ENCODE measurements around the gene DROSHA. TPM values are rescaled to one million over a fixed set of nuclear protein-coding genes. Genes with fewer than 3 reads are reported as not detected.
"Not testable (repeated sequence)": the region's sequence is repeated elsewhere in the genome, so short reads cannot be mapped to it uniquely, and the experiment has no call there.

DROSHA gene
- total RNA-seq, 1 donor from 2014 or later = 74.0 TPM

DNA sequence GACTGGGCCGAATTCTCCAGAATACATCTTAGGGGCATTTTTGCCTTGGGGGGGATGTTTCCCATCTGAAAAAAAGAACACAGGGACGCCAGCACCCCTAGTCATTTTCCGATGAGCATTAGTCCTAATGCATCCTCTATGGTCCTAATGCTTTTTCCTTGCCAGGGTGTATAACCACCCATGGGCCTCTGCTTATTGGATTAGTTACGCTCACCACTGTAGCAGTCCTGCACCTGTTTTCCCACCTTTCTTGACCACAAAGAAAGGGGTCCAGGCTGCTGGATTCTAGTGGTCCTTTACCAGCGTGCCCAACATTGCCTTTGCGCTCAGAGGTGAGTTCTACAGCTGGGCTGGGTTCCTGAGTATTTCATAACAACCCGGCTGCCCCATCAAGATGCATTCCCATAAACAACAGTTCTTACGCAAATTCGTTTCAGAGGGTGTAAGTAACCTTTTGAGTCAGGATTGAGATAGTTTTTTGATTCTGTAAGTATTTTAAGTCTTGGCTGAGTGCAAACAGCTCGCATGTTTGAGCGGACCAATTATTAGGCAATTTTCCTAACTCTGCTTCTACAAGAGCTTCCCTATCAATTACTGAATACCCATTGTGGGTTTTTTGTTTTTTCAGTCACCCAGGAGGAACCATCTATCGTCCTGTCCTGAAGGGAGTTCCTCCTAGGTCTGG, 135.1 kb downstream of the DROSHA start:
- Mint-ChIP-seq H3K27ac (no peak overlapping the region), H3K27me3 (ENCODE audit: insufficient read depth) (no peaks in the 10 kb centered on the region), H3K4me3 (no peak overlapping the region), H3K9me3 (no peaks in the 10 kb centered on the region), H3K36me3 (ENCODE audit: low read depth) (peaks cover 4% of the 10 kb centered on the region), H3K4me1 (ENCODE audit: low read depth) (no peaks in the 10 kb centered on the region)
- no peak for DNase-seq (ENCODE audit: low spot score)
- intact Hi-C loops (cut with micrococcal nuclease) = no loop called here

GRCh38 chr5:31395450-31396045, 136.3 kb downstream of the DROSHA start:
- not testable (repeated sequence) for H3K36me3 Mint-ChIP-seq (ENCODE audit: low read depth); DNase-seq (ENCODE audit: low spot score)

GRCh38 chr5:31393126-31393525, 138.8 kb downstream of the DROSHA start:
- intact Hi-C loops (cut with micrococcal nuclease) = no loop called here
- H3K36me3 Mint-ChIP-seq (ENCODE audit: low read depth) = no peaks in the 10 kb centered on the region
- H3K4me1 Mint-ChIP-seq (ENCODE audit: low read depth) = no peaks in the 10 kb centered on the region
- no peak overlapping the region for H3K4me3 Mint-ChIP-seq
- H3K27ac Mint-ChIP-seq = no peak overlapping the region
- DNase-seq (ENCODE audit: low spot score) = no peak
- H3K9me3 Mint-ChIP-seq = no peaks in the 10 kb centered on the region
- no peaks in the 10 kb centered on the region for H3K27me3 Mint-ChIP-seq (ENCODE audit: insufficient read depth)

More at GRCh38 chr5:31395450-31396045, 136.3 kb downstream of the DROSHA start:
- H3K27ac Mint-ChIP-seq; intact Hi-C loops (cut with micrococcal nuclease); H3K4me1 Mint-ChIP-seq (ENCODE audit: low read depth); H3K27me3 Mint-ChIP-seq (ENCODE audit: insufficient read depth); H3K9me3 Mint-ChIP-seq; H3K4me3 Mint-ChIP-seq: not testable (repeated sequence)

DNA sequence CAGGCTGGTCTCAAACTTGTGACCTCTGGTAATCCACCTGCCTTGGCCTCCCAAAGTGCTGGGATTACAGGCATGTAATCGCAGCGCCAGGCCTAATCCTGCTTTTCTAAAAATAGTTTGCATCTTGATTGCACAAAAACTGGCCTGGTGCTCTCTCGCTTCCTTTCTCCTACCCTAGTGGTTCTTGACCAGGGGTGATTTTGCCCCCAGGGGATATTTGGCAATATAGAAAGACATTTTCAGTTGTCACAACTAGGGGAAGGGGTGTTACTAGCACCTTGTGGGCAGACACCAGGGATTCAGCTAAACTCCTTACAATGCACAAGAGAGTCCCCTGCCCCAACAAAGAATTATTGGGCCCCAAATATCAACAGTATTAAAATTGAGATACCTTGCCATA, 139.8 kb downstream of the DROSHA start:
- intact Hi-C loops (cut with micrococcal nuclease) = no loop called here
- no peak for DNase-seq (ENCODE audit: low spot score)
- H3K27ac Mint-ChIP-seq = no peak overlapping the region
- no peaks in the 10 kb centered on the region for H3K27me3 Mint-ChIP-seq (ENCODE audit: insufficient read depth)
- H3K9me3 Mint-ChIP-seq = no peaks in the 10 kb centered on the region
- H3K4me3 Mint-ChIP-seq = no peak overlapping the region
- H3K4me1 Mint-ChIP-seq (ENCODE audit: low read depth) = no peaks in the 10 kb centered on the region
- H3K36me3 Mint-ChIP-seq (ENCODE audit: low read depth) = no peaks in the 10 kb centered on the region

GRCh38 chr5:31390256-31390655, 141.6 kb downstream of the DROSHA start:
- no peak overlapping the region for H3K4me3 Mint-ChIP-seq
- no peaks in the 10 kb centered on the region for H3K36me3 Mint-ChIP-seq (ENCODE audit: low read depth)
- H3K4me1 Mint-ChIP-seq (ENCODE audit: low read depth) = no peaks in the 10 kb centered on the region
- DNase-seq (ENCODE audit: low spot score) = no peak
- H3K9me3 Mint-ChIP-seq = no peaks in the 10 kb centered on the region
- intact Hi-C loops (cut with micrococcal nuclease) = no loop called here
- H3K27me3 Mint-ChIP-seq (ENCODE audit: insufficient read depth) = no peaks in the 10 kb centered on the region
- no peak overlapping the region for H3K27ac Mint-ChIP-seq

GRCh38 chr5:31385774-31386537, 145.9 kb downstream of the DROSHA start:
- no peak for DNase-seq (ENCODE audit: low spot score)
- intact Hi-C loops (cut with micrococcal nuclease) = no loop called here
- H3K9me3 Mint-ChIP-seq = no peaks in the 10 kb centered on the region
- no peaks in the 10 kb centered on the region for H3K36me3 Mint-ChIP-seq (ENCODE audit: low read depth)
- H3K4me1 Mint-ChIP-seq (ENCODE audit: low read depth) = no peaks in the 10 kb centered on the region
- H3K4me3 Mint-ChIP-seq = no peak overlapping the region
- H3K27me3 Mint-ChIP-seq (ENCODE audit: insufficient read depth) = peaks cover 10% of the 10 kb centered on the region
- H3K27ac Mint-ChIP-seq = no peak overlapping the region

GRCh38 chr5:31383734-31384133, 148.2 kb downstream of the DROSHA start:
- intact Hi-C loops (cut with micrococcal nuclease) = no loop called here
- Mint-ChIP-seq H3K27me3 (ENCODE audit: insufficient read depth) (peaks cover 10% of the 10 kb centered on the region), H3K4me3 (no peak overlapping the region), H3K9me3 (no peaks in the 10 kb centered on the region), H3K36me3 (ENCODE audit: low read depth) (no peaks in the 10 kb centered on the region), H3K4me1 (ENCODE audit: low read depth) (no peaks in the 10 kb centered on the region), H3K27ac (no peak overlapping the region)
- DNase-seq (ENCODE audit: low spot score) = no peak

DNA sequence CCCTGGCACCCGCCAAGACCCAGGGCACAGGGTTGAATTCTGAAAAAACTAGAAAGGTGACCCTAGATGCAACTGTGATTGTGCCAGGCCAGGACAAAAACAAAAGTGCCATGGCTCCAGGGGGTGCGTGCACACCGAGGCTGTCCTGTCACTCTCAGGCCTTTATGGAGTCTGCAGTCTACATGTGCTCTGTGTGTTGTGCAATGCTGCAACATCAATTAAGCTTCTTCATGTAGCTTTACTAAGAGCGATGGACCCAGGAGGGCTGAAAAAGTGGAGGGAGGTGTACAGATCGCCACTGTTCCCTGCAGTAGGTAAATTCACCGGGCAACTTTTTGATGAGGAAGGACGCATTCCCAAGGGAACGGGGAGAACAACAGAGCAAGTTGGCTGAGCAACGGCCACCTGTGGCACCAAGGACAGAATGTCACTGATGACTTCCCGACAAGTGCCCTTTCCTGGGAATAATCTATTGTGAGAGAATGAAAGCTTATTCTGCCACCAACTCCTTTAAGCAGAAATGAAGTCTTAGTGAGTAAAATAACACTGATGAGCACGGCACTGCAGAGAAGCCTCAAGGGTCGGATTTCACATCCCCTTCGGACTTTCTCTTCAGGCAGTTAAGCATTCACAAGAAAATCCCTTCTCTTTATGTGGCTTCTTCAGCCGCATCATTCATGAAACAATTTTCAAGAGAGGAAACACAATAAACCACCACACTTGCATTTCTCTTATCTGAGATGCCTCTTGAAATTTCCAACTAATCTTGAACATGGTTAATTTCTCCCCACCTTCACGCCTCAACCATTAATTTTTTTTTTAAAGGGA, 149.6 kb downstream of the DROSHA start:
- H3K27ac Mint-ChIP-seq = no peak overlapping the region
- H3K4me3 Mint-ChIP-seq = no peak overlapping the region
- no peaks in the 10 kb centered on the region for H3K36me3 Mint-ChIP-seq (ENCODE audit: low read depth)
- no peak for DNase-seq (ENCODE audit: low spot score)
- H3K27me3 Mint-ChIP-seq (ENCODE audit: insufficient read depth) = peaks cover 10% of the 10 kb centered on the region
- no peaks in the 10 kb centered on the region for H3K4me1 Mint-ChIP-seq (ENCODE audit: low read depth)
- intact Hi-C loops (cut with micrococcal nuclease) = no loop called here
- no peaks in the 10 kb centered on the region for H3K9me3 Mint-ChIP-seq

GRCh38 chr5:31381299-31381698, 150.6 kb downstream of the DROSHA start:
- intact Hi-C loops (cut with micrococcal nuclease) = no loop called here
- no peak overlapping the region for H3K4me3 Mint-ChIP-seq
- no peaks in the 10 kb centered on the region for H3K36me3 Mint-ChIP-seq (ENCODE audit: low read depth)
- no peaks in the 10 kb centered on the region for H3K9me3 Mint-ChIP-seq
- H3K4me1 Mint-ChIP-seq (ENCODE audit: low read depth) = no peaks in the 10 kb centered on the region
- peaks cover 10% of the 10 kb centered on the region for H3K27me3 Mint-ChIP-seq (ENCODE audit: insufficient read depth)
- H3K27ac Mint-ChIP-seq = no peak overlapping the region
- DNase-seq (ENCODE audit: low spot score) = no peak

- DNase-seq (ENCODE audit: low spot score) = no peak
- no peaks in the 10 kb centered on the region for H3K9me3 Mint-ChIP-seq
- no peaks in the 10 kb centered on the region for H3K4me1 Mint-ChIP-seq (ENCODE audit: low read depth)
- intact Hi-C loops (cut with micrococcal nuclease) = no loop called here
- peaks cover 10% of the 10 kb centered on the region for H3K27me3 Mint-ChIP-seq (ENCODE audit: insufficient read depth)
- no peak overlapping the region for H3K27ac Mint-ChIP-seq
- no peaks in the 10 kb centered on the region for H3K36me3 Mint-ChIP-seq (ENCODE audit: low read depth)
- no peak overlapping the region for H3K4me3 Mint-ChIP-seq
Measured at GRCh38 chr5:31380049-31380448, 151.8 kb downstream of the DROSHA start.

GRCh38 chr5:31378838-31379237, 153.1 kb downstream of the DROSHA start:
- no peak for DNase-seq (ENCODE audit: low spot score)
- Mint-ChIP-seq H3K27ac (no peak overlapping the region), H3K9me3 (no peaks in the 10 kb centered on the region), H3K4me3 (no peak overlapping the region), H3K36me3 (ENCODE audit: low read depth) (no peaks in the 10 kb centered on the region), H3K27me3 (ENCODE audit: insufficient read depth) (peaks cover 10% of the 10 kb centered on the region), H3K4me1 (ENCODE audit: low read depth) (no peaks in the 10 kb centered on the region)
- intact Hi-C loops (cut with micrococcal nuclease) = no loop called here

DNA sequence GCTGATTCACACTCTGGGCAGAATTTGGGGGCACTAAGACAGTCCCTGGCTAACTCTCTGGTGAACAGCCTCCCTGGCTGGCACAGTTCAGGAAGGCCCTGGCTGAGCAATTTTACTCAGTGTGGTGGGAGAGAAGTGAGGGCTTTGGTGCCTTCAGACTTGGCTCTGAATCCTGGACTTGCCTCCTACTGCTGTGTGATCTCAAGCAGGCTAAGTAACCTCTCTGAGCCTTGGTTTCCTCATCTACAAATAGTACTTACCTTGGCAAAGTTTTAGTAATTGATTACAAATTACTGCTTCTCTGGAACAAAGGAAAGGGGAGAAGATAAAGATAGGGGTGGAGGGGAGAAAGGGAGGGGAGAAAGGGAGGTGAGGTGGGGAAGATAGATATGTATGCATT, 153.8 kb downstream of the DROSHA start:
- no peaks in the 10 kb centered on the region for H3K9me3 Mint-ChIP-seq
- no peaks in the 10 kb centered on the region for H3K36me3 Mint-ChIP-seq (ENCODE audit: low read depth)
- H3K4me3 Mint-ChIP-seq = no peak overlapping the region
- intact Hi-C loops (cut with micrococcal nuclease) = no loop called here
- no peak overlapping the region for H3K27ac Mint-ChIP-seq
- no peaks in the 10 kb centered on the region for H3K4me1 Mint-ChIP-seq (ENCODE audit: low read depth)
- no peak for DNase-seq (ENCODE audit: low spot score)
- H3K27me3 Mint-ChIP-seq (ENCODE audit: insufficient read depth) = peaks cover 7% of the 10 kb centered on the region
